OCI-LY7 (cell line): ENCODE data around the gene TMEM151B. TPM values are rescaled to one million over a fixed set of nuclear protein-coding genes. Genes with fewer than 3 reads are reported as not detected.

ENCODE experiments used
- BruUV-seq: library from RNA; stranded (reverse); fragments of 400-500 nt; replicated peaks from 2 replicates; lab custom pipeline; 2021; lab: Mats Ljungman, UMichigan
- CTCF ChIA-PET: fragments of 300-600 bp; sonication (Branson Sonifier 250); formaldehyde crosslinking; loops from one replicate; lab custom pipeline; 2022; ENCODE audit warnings: antibody characterized with exemption; ENCODE audit not compliant: unreplicated experiment; lab: Charles Lee
- POLR2A ChIA-PET: fragments of 300-600 bp; sonication (Branson Sonifier 250); formaldehyde crosslinking; loops from one replicate; lab custom pipeline; 2022; ENCODE audit warnings: antibody characterized with exemption; lab: Charles Lee
- DNase-seq: peaks from one replicate; pipeline ENCODE4 v3.0.0-alpha.2; 2015; ENCODE audit warnings: low spot score
- H2AFZ ChIP-seq: fragments of 200-600 bp; sonication (generic), shearing (Covaris generic); 2 replicates; pipeline ENCODE4 v1.6.1; 2014; ENCODE audit warnings: mild to moderate bottlenecking, antibody characterized with exemption, low read length, moderate library complexity
- H3K27ac ChIP-seq: fragments of 200-600 bp; sonication (generic); 2 replicates; pipeline ENCODE4 v1.5.1; 2014; ENCODE audit warnings: mixed run types, low read depth, mild to moderate bottlenecking, moderate library complexity, low read length, inconsistent platforms; ENCODE audit not compliant: poor library complexity, severe bottlenecking
- H3K36me3 ChIP-seq: fragments of 200-600 bp; sonication (generic); 2 replicates; pipeline ENCODE4 v1.6.1; 2014; ENCODE audit warnings: mild to moderate bottlenecking, antibody characterized with exemption, low read length, moderate library complexity, mixed read lengths; ENCODE audit not compliant: insufficient read depth
- H3K4me1 ChIP-seq: fragments of 200-600 bp; sonication (generic); 2 replicates; pipeline ENCODE4 v1.5.1; 2014; ENCODE audit warnings: mild to moderate bottlenecking, low read length; ENCODE audit not compliant: insufficient read depth, poor library complexity, severe bottlenecking
- H3K4me2 ChIP-seq: fragments of 200-600 bp; sonication (generic); 2 replicates; pipeline ENCODE4 v1.6.1; 2014; ENCODE audit warnings: mild to moderate bottlenecking, low read length
- H3K4me3 ChIP-seq: fragments of 200-600 bp; sonication (generic); 2 replicates; pipeline ENCODE4 v1.5.1; 2014; ENCODE audit warnings: mild to moderate bottlenecking, low read depth, low read length; ENCODE audit not compliant: poor library complexity, severe bottlenecking
- H3K79me2 ChIP-seq: fragments of 200-600 bp; sonication (generic); 2 replicates; pipeline ENCODE4 v1.6.1; 2016; ENCODE audit warnings: low read depth, mild to moderate bottlenecking, low read length, moderate library complexity, mixed read lengths; ENCODE audit not compliant: insufficient read depth
- H3K9me2 ChIP-seq: fragments of 200-600 bp; sonication (generic); 2 replicates; pipeline ENCODE4 v1.6.1; 2016; ENCODE audit warnings: mild to moderate bottlenecking, low read length, mixed read lengths; ENCODE audit not compliant: insufficient read depth
- H3K9me3 ChIP-seq: fragments of 200-600 bp; sonication (generic); 2 replicates; pipeline ENCODE4 v1.6.1; 2014; ENCODE audit warnings: mild to moderate bottlenecking, mixed run types, low read length, mixed read lengths
- H4K20me1 ChIP-seq: fragments of 200-600 bp; sonication (generic); 2 replicates; pipeline ENCODE4 v1.6.1; 2014; ENCODE audit warnings: mild to moderate bottlenecking, antibody characterized with exemption, low read length, moderate library complexity, mixed read lengths; ENCODE audit not compliant: insufficient read depth
- EZH2phosphoT487 ChIP-seq: fragments of 200-600 bp; sonication (generic); IDR thresholded peaks from 2 replicates; pipeline ENCODE4 v1.6.1; 2018; ENCODE audit warnings: low read depth, borderline replicate concordance, mild to moderate bottlenecking, mixed run types, antibody characterized with exemption, low read length, moderate library complexity, mixed read lengths
- intact Hi-C: fragments of 100-400 bp; cut with micrococcal nuclease; formaldehyde crosslinking; loops from one replicate; pipeline ENCODE4 v1.10.0; 2022; ENCODE audit not compliant: unreplicated experiment
- total RNA-seq, 2 experiments: library from RNA; depleted of rRNA in 1 of 2; stranded (reverse); fragments of >200 nt in 1 of 2; shearing (Covaris generic) in 1 of 2; gene quantifications; 2 replicates each; pipeline ENCODE4 v1.2.3, GENCODE V29; 2014 to 2022
- TF ChIP-seq, protein P1 (sequence below): fragments of 200-600 bp; sonication (generic); conservative IDR thresholded peaks from 2 replicates; pipeline ENCODE4 v1.5.1; 2014; ENCODE audit warnings: mild to moderate bottlenecking, antibody characterized with exemption, low read length, moderate library complexity, mixed read lengths

TMEM151B gene
- total RNA-seq, 2 experiments from 2014 or later = 0.15 TPM; not detected in 1

DNA sequence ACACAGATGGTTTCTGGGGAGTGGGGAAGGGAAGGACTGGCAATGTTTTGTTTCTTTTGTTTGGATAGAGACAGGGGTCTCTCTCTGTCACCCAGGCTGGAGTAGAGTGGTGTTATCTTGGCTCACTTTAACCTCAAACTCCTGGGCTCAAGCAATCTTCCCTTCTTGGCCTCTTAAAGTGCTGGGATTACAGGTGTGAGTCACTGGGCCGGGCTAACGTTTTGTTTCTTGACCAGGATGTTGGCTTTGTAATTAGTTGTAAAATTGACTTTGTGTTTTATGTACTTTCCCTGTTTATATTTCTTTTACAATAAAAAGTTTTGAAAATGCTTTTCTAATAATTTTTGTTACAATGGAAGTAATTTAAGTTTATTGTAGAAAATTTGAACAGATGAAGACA is 83.1 kb downstream of the TMEM151B start:
- CTCF ChIA-PET = no interaction called here
- POLR2A ChIA-PET = interaction anchor here (0.7 kb wide), 1 partner anchor 42 kb away, joined by 5 read pairs; no protein-coding TSS in a partner anchor

DNA sequence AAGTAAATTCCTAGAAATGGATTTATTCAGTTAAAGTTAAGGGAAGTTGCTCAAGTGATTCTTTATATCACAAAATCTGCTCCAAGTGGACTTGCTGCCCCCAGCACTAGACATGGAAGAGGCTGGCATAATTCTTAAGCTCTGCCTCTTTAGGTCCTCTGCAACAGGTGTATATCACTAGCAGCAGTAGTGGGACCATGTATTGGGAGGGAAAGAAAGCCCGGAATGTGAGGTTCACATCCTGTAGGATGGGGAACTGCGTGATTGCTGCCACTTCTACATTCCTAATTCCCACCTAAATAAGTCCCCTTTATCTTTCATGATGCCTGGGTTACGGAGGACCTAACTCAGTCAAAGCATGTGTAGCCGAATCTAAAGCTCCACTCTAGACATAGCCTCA is 85.4 kb downstream of the TMEM151B start:
- intact Hi-C loops = no loop called here
- no peak for DNase-seq

More for the DNA sequence above, 83.1 kb downstream of the TMEM151B start:
- BruUV-seq = no TSS peak
- DNase-seq = no peak
- Histone ChIP-seq H3K9me2 (no peaks in the 10 kb centered on the region), H4K20me1 (no peaks in the 10 kb centered on the region), H3K4me2 (no peak overlapping the region), H3K79me2 (no peaks in the 10 kb centered on the region), H3K27ac (no peak overlapping the region), H3K4me3 (no peak overlapping the region), H3K9me3 (no peaks in the 10 kb centered on the region), H2AFZ (no peak overlapping the region), H3K4me1 (no peaks in the 10 kb centered on the region), H3K36me3 (no peaks in the 10 kb centered on the region)
- TF ChIP-seq, protein P1, sequence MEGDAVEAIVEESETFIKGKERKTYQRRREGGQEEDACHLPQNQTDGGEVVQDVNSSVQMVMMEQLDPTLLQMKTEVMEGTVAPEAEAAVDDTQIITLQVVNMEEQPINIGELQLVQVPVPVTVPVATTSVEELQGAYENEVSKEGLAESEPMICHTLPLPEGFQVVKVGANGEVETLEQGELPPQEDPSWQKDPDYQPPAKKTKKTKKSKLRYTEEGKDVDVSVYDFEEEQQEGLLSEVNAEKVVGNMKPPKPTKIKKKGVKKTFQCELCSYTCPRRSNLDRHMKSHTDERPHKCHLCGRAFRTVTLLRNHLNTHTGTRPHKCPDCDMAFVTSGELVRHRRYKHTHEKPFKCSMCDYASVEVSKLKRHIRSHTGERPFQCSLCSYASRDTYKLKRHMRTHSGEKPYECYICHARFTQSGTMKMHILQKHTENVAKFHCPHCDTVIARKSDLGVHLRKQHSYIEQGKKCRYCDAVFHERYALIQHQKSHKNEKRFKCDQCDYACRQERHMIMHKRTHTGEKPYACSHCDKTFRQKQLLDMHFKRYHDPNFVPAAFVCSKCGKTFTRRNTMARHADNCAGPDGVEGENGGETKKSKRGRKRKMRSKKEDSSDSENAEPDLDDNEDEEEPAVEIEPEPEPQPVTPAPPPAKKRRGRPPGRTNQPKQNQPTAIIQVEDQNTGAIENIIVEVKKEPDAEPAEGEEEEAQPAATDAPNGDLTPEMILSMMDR = no peak
- no peak for TF ChIP-seq EZH2phosphoT487
- intact Hi-C loops = no loop called here

DNA sequence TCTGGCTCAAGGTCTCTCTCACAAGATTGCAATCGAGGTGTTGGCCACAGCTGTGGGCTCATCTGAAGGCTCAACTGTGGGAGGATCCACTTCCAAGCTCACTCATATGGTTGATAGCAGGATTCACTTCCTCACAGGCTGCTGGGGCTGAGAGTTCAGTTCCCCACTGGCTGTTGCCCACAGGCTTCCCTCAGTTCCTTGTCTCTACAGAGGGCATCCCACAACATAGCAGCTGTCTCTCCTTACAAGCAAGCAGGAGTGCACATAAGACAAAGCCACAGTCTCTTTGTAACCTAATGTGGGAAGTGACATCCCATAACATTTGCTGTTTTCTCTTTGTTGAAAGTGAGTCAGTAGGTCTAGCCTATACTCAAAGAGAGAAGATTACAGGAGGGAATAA is 86.2 kb downstream of the TMEM151B start:
- CTCF ChIA-PET = interaction anchor here (0.5 kb wide), 1 partner anchor 209 kb away, joined by 3 read pairs; no protein-coding TSS in a partner anchor
- H3K9me3 ChIP-seq = no peaks in the 10 kb centered on the region
- H3K9me2 ChIP-seq = no peaks in the 10 kb centered on the region
- no peak overlapping the region for H3K27ac ChIP-seq
- H4K20me1 ChIP-seq = no peaks in the 10 kb centered on the region
- H3K4me2 ChIP-seq = no peak overlapping the region
- TF ChIP-seq, protein P1 = no peak
- TF ChIP-seq EZH2phosphoT487 = no peak
- H3K4me3 ChIP-seq = no peak overlapping the region
- H3K36me3 ChIP-seq = no peaks in the 10 kb centered on the region
- no peak for DNase-seq
- H3K79me2 ChIP-seq = no peaks in the 10 kb centered on the region
- H3K4me1 ChIP-seq = no peaks in the 10 kb centered on the region
- intact Hi-C loops = no loop called here
- BruUV-seq = no TSS peak
- POLR2A ChIA-PET = no interaction called here
- H2AFZ ChIP-seq = no peak overlapping the region

More for the DNA sequence above, 85.4 kb downstream of the TMEM151B start:
- Histone ChIP-seq H3K9me2 (no peaks in the 10 kb centered on the region), H3K4me2 (no peak overlapping the region), H3K27ac (no peak overlapping the region), H4K20me1 (no peaks in the 10 kb centered on the region), H3K36me3 (no peaks in the 10 kb centered on the region), H3K79me2 (no peaks in the 10 kb centered on the region), H3K4me1 (no peaks in the 10 kb centered on the region), H3K9me3 (no peaks in the 10 kb centered on the region), H3K4me3 (no peak overlapping the region), H2AFZ (no peak overlapping the region)
- ChIA-PET POLR2A (no interaction called here), CTCF (interaction anchor here (0.5 kb wide), 1 partner anchor 210 kb away, joined by 3 read pairs; no protein-coding TSS in a partner anchor)
- BruUV-seq = no TSS peak
- no peak for TF ChIP-seq EZH2phosphoT487
- TF ChIP-seq, protein P1 = no peak
